Choroid plexus epithelial cell (primary cell): ENCODE results near the gene HTRA2.

ENCODE experiments used
- DNase-seq: peaks from one replicate; pipeline ENCODE4 v3.0.0-alpha.2; 2010; ENCODE audit warnings: low read depth
- H3K4me3 ChIP-seq: 2 replicates; pipeline ENCODE4 v1.5.1; 2011; ENCODE audit warnings: low read depth, mild to moderate bottlenecking, control low read depth, low read length, moderate library complexity
- CTCF ChIP-seq: conservative IDR thresholded peaks from 2 replicates; pipeline ENCODE4 v1.5.1; 2011; ENCODE audit warnings: low read depth, mild to moderate bottlenecking, control low read depth, inconsistent platforms, low read length, moderate library complexity

Gene HTRA2

GRCh38 chr2:74524005-74524404, 5.7 kb upstream of the HTRA2 start:
- no peak for DNase-seq
- H3K4me3 ChIP-seq: no peak overlapping the region
- TF ChIP-seq CTCF: no peak

GRCh38 chr2:74524955-74525716, 4.6 kb upstream of the HTRA2 start:
- no peak for TF ChIP-seq CTCF
- no peak for DNase-seq

GRCh38 chr2:74525717-74526648, 3.8 kb upstream of the HTRA2 start, which contains the start of gene DQX1:
Gene DQX1, minus strand, starts transcription at chr2:74526231. Its CDS starts 502 bp downstream, at chr2:74525729.
- no peak within 1 kb of the TSS for H3K4me3 ChIP-seq
- DNase-seq: peak; percentile 46
- no peak for TF ChIP-seq CTCF

More at GRCh38 chr2:74524955-74525716, 4.6 kb upstream of the HTRA2 start:
- no peak overlapping the region for H3K4me3 ChIP-seq

GRCh38 chr2:74526649-74527230, 3.0 kb upstream of the HTRA2 start:
- TF ChIP-seq CTCF: no peak
- no peak overlapping the region for H3K4me3 ChIP-seq
- no peak for DNase-seq

DNA sequence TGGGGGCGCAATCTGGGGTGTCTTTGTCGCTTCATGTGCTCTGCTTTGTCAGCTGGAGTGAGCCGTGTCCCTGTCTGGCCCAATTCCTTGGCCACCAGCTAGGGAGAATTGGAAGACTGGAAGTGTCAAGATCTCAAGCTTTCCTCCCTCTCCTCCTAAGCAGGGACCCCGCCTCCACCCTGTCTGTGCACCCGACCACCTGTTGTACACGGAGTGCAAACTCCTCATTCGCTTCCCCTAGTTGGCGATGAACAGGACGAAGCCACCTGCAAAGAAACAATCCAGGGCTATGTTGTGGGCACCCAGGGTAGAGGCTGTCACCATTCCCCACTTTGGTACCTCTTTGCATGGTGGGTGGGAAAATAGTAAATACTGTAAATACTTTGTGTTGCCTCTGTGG, 2.0 kb upstream of the HTRA2 start:
- H3K4me3 ChIP-seq: no peak overlapping the region
- no peak for TF ChIP-seq CTCF
- DNase-seq: no peak

DNA sequence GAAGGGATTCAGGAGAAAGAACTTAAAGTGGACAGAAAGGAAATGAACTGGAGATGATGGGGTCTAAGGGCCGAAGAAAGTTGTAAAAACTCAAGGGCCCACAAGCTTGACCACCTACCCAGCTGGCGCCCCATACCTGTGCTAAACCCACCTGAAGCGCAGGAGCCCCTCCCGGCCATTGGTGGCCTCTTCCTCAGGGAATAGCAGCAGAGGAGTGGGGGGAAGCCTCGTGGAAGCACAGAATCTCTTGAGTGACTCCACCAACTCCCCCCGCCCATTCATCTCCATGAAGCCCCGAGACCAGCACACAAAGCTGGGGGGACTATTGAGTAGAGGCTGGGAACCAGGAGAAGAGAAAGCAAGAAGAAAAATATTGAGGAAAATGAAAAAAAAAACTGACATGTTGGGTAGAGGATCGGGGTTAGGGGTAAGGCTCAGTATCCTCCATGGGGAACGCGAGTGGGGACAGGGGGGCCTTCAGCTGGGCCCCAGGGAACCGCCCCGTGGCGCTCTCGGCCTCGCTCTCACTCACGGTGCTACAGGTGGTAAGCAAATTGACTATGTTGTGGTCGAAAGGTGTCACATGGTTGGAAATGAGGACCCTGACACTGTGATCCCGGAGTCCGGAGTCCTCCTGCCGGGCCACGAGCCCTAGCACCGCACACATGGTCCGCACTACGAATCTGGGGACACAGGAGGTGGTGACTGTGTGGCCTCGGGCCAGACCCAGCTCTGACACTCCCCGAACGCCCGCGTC, 955 bp upstream of the HTRA2 start:
- no peak for TF ChIP-seq CTCF
- DNase-seq: no peak
- H3K4me3 ChIP-seq: peak overlapping the region; percentile 97
